GM15510 (cell line): ENCODE measurements around the gene KHDRBS2.

Experiments used
- POLR2A ChIP-seq: IDR thresholded peaks from 3 replicates; pipeline ENCODE4 v1.6.1; 2011; ENCODE audit warnings: borderline replicate concordance; ENCODE audit not compliant: insufficient read length; ENCODE audit errors: extremely low read depth

The KHDRBS2 gene

DNA sequence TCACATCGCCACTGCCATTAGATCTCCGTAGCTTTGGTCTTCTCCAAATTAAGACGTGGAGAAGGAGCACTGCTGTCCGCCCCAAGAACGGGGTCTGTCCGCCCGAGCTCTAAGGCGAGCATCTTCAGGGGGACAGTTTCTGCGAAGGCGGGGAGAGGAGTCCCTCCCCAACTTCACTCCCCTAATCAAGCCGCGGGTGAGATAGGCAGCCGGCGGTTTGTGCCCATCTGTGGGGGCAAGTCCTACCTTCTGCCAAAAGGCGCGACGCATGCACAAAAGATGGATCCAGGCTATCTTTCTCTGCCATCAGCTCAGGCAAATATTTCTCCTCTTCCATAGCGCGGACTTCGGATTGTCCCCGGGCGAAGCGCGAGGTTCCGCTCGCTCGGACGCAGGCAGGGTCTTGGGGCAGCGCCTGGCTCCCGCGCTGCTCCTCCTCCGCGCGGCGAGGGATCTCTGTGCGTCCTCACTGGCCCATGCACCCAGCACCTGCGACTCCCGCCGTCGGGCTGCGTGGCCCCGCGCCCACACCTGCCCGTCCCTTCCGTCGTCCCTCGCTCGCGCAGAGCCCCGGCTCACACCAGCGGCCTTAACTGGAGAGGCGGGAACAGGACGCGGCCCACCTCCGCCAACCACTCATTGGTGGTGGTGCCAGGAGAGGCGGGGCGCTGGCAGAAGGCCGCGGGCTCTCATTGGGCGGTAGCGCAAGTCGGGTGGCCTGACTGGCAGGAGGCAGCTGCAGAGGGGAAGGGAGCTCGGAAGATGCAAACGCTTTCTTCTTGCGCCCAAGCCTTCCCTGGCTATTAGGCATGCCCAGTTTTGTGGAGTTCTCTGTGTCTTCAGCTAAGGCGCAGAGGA is at the start of gene KHDRBS2:
Gene KHDRBS2, minus strand, starts transcription at position 614 of the 858 bp plus-strand sequence.
- no peak for TF ChIP-seq POLR2A

DNA sequence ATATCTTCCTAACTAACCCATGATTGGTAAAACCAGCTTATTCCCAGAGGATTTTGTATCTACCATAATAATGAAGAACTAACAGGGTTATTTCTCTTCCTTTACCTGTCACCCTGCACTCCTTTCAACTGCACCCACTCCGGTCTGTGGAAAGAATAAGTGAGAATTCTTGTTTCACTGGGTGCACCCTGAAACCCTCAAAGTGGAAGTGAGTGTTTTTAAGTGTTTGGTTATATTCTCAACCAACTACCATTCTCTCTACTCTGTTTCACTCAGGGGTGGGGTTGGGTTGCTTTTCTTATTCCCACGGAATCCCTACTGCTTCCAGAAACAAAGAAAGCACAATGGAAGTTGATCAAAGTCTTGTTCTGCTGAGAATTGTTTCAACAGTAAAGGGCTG is 42.6 kb upstream of the KHDRBS2 start:
- TF ChIP-seq POLR2A, result no peak

DNA sequence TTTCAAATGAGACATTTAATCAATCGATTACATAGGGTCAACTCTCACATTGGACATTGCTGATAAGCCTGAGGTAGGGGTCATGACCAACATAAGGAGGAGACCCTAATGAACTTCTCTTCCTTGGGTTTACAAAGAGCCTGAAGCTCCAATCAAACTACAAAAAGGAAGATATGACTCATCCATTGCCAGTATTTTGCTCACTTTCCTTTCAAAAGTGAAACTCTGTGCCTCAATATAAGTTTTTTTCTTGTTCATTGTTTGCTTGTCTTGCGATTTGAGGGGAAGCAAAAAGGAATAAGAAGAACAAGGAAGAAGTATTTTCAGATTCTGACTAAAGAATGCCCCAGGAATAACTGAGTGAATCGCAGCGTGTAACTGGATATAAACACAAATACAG is 38.8 kb upstream of the KHDRBS2 start:
- TF ChIP-seq POLR2A, result no peak

DNA sequence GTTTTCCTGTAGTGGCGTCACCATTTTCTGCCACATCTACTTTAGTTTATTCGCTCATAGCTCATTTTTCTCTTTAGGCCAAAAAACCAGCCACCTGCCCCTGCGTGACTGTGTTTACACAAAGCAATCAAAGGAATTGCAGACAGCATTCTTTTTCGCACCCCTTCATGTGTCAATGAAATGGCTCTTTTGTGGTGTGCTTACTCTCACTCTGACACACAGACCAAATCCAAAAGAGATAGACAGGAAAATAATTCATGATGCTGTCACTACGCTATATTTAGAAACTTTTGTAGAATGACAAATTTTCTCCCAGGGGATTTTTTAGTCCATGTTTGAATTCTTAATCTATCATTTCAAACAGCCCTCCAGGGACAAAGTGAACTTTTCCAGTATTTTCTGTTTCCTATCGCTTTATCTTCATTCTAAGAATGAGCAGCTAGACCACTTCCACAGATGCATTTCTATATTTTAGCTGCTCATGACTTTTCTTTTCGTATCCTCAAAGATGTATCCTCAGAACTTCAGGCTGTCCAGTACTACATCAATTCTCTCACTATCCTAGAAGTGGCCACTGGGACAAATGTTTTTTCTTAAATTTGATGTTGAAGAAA is 37.9 kb upstream of the KHDRBS2 start:
- TF ChIP-seq POLR2A, result no peak

DNA sequence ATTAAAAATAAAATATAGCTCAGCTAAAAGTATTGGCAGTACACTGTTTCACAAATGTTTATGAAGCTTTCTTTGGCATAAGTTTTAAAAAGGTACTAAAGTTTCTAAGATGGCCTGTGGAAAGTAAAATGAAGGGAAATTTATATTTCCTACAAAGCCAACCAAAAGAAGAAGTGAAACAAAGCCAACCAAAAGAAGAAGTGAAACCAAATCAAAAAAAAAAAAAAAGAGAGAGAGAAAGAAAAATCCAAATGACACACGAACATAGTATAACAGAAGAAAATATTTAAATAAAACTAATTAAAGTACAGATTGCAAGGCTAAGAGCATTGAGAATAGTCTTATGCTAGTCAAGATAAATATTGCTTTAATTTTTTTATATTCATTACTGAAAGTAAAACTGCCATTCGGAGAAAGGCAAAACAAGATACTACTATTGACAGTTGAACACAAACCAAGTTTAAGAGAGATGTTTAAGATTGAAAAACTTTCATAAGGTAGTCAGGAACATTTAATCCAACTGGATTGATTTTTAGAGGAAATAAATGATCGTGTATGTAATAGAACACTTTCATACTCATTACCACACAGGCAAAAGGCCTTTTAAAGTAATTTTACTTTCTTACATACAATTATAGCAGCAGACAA is 12.8 kb upstream of the KHDRBS2 start:
- no peak for TF ChIP-seq POLR2A

DNA sequence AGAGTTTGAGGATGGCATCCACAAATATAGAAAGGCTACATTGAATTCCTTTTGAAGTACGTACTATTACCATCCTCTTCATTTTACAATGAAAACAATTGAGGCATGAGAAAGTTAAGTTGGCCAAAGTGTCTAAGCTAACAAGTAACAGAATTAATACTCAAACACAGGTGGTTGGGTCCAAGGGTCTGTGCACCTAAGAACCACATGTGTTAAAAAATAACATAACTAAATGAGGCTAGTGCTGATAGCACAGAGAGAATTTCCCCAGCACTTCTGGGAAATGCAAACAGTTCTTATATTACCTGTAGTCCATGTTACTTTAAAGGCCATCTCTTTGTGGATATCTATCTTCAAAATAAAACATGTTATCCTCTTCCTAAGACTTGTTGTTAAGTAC is 10.5 kb upstream of the KHDRBS2 start:
- no peak for TF ChIP-seq POLR2A

DNA sequence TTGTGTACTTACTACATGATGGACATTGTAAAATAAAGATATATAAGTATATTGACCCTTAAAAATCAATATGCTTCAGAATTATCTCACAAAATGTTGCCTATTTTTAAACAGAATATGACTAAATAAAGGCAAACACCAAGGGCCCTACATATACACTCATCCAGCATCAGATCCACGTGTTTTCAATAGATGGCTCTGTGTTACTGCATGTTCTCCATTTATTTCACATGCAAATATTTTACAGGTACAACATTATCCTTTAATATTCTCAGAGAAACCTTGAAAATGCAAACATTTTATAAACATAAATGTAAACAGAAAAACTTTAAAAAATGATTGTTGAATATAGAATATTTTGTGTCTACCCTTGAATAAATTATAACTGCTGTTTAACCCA is 2.9 kb upstream of the KHDRBS2 start:
- no peak for TF ChIP-seq POLR2A

DNA sequence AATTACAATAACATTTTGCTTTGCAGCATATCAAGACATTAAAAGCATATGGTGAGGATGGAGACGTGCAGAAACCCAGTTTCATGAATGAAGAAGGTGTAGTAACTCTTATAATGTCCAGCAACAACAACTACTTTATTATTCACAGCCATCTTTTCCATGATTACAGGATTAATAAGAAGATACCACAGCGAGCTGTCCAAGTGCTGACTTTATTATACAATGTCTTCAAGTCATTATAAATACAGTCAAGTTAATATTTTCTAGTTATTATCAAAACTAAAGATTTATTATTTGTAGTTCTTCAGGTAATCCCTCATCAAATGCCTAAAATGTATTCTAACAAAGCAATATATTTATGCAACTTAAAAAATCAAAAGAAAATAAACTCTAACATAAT is 2.5 kb upstream of the KHDRBS2 start:
- no peak for TF ChIP-seq POLR2A

DNA sequence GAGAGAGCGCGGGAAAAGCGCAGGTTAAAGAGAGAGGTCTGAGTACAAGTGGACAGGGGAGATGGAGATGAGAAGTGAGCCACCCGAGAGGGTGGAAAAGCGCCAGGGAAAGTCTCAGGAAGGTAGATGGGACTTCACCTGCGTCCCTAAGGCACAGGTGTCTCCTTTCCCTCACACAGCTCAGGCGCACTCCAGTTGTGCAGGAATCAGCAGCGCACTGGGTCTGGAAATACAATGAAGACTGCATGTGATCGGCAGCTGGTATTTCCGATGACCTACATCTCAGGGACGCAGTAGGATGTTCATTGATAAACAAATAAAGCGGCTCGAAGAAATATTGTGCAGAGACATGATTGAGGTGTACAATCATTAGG is 432 bp upstream of the KHDRBS2 start:
- TF ChIP-seq POLR2A, result no peak

DNA sequence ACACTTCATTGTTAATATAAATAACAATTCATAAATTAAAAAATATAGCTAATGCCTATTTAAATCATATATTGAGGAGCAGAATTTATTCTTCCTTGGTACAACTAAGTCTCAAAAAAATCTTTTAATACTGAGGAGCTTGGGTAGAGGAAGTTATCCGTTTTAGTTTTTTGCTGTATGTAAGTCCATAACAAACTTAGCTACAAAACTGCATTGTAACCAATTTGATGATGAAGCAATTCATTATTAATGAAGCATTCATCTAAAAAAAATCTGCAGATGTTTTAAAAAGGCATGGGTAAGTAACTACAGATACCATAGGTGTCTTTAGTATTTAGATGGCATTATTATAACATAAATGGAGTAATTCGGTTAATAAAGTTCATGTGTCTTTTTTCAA is 1.3 kb downstream of the KHDRBS2 start:
- TF ChIP-seq POLR2A, result no peak

DNA sequence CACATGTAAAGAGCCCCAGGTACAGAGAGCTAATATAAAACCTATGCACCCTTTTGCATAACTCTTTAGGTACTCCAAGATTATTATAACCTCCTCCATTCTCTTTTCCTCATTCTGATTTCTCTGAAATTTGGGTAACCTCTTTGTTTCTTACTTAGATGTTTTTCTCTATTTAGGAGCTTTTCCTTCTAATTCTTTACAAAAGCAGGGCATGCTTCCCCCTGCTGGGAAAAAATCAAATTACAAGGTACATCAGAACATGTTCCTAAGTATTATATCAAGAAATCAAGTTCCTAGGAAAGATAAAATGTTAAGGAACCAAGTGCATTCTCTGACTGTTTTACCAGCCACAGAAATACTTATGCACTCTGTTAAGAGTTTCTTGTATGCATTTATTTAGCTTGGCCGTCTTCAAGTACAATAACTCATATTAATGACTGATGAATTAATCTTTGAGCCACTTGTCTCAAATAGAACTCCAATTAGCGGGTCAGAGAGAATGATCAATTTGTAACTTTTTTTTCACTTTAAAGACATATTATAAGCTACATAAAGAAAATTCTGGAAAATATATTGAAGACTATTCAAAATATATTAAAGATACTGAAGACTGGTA is 2.1 kb downstream of the KHDRBS2 start:
- TF ChIP-seq POLR2A, result no peak

DNA sequence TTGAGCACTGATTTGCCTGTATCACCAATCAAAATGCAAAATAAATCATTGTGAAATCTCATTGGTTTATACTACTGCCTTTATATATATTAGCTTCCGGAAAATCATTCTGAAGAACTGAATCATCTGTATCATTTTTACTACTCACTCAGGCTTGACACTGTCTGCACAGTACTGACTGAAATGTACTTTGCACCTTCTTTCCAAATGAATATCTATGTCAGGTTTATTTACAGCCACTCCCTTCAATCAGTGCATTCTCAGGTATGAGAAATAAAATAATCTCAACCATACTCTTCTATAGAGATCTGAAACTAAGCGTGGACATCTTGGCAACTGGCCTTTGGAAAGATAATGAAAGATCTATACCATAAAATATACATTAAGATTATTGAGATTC is 2.7 kb downstream of the KHDRBS2 start:
- no peak for TF ChIP-seq POLR2A

DNA sequence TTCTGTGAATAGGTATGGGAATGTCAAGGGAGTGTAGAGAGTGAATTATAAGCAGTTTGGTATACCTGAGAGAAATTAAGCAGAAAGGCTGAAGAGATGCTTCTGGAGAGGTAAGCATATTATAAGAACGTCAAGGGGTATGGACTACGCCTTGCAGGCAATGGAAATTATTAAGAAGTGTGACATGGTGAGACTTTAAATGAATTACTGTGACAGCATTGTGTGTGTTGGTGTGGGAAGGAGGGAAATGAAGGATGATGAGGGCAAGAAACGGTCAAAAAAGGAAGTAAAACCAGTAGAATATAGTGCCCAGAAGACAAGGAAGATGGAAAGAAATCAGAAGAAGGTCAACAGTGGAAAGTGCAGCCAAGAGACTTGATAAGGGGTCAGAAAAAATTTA is 5.9 kb downstream of the KHDRBS2 start:
- TF ChIP-seq POLR2A, result no peak

DNA sequence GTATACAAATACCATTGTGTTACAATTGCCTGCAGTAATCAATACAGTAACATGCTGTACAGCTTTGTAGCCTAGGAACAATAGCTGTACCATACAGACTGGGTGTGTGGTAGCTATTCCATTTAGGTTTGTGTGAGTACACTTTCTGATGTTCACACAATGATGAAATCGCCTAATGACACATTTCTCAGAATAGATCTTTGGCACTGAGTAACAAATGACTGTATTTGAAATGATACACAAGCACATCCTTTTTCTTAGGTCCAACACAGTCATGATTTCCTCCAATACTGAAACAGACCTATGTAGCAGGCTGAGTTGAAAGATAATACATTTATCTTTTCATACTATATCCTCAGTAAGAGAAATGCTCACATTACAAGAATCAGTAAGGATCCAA is 13.9 kb downstream of the KHDRBS2 start:
- no peak for TF ChIP-seq POLR2A

DNA sequence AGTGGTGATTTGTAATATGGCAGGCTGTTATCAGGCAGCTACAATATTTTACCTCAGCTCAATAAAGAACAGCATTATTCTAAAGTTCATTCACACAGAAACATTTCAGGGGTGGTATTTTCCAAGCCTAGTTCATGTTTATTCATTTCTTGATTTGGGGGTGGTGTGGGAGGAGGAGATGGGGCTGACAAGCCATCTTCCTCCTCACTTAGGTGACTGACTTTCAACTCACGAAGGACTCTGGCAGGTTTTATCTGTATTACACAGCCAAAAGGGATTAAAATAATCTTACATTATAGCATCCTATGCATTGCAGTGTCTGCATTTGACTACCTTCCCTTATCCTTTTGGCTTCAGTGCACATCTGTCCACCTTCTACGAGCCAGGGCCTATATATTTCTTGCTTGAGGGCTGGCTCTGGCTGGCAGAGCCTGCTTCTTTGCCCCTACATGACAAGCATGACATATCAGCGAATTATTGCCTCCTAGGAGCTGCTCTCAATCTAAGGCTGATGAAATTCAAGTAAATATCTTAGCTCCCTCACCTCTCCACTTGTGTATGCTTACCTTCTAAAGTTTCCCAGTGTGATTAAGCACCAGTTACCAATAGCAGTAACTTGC is 20.0 kb downstream of the KHDRBS2 start:
- TF ChIP-seq POLR2A, result no peak
